Stomach (tissue), 4 donors: ENCODE measurements around the gene CNTN4.

ENCODE experiments used
- EP300 ChIP-seq: sonication (generic); formaldehyde crosslinking; IDR thresholded peaks from one replicate; pipeline ENCODE4 v1.6.1; 2017; ENCODE audit warnings: antibody characterized with exemption
- POLR2A ChIP-seq, 4 donors: fragments of 450-650 bp; IDR thresholded peaks; one replicate each; pipeline ENCODE4 v1.6.1; 2016; ENCODE audit warnings: antibody characterized with exemption in 4 of 4, control low read depth in 2 of 4, mild to moderate bottlenecking in 1 of 4, moderate library complexity in 1 of 4
- POLR2AphosphoS5 ChIP-seq, 3 donors: sonication (generic); formaldehyde crosslinking; IDR thresholded peaks; one replicate each; pipeline ENCODE4 v1.6.1; 2016; ENCODE audit warnings: antibody characterized with exemption in 3 of 3
- TF ChIP-seq, protein P1 (sequence below), 7 experiments: fragments of 450-650 bp in 4 of 7; fragments of 200-600 bp in 3 of 7; sonication (generic) in 3 of 7; IDR thresholded peaks; one replicate each; pipeline ENCODE4 v1.5.1; 2016 to 2019; ENCODE audit warnings: antibody characterized with exemption in 7 of 7, control low read depth in 2 of 7, mild to moderate bottlenecking in 1 of 7

DNA sequence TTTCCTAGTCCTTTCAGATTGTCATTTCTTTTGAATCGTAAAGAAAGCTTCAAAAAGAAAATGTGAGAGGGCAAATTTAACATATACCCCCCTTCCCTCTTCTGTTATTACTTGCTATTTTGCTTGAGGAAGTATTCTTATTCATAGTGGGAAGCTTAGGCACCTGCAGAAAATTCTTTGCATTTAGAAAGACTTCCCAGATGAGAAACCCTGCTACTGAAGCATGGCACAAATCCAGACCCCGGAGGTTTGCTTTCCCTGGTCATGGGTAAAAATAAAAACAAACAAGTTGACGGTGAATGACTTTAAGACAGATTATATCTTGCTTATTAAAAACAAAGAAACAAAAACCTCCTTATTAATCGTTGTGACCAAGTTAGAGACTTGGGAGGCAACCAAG is 917.6 kb downstream of the CNTN4 start:
- TF ChIP-seq, protein P1, sequence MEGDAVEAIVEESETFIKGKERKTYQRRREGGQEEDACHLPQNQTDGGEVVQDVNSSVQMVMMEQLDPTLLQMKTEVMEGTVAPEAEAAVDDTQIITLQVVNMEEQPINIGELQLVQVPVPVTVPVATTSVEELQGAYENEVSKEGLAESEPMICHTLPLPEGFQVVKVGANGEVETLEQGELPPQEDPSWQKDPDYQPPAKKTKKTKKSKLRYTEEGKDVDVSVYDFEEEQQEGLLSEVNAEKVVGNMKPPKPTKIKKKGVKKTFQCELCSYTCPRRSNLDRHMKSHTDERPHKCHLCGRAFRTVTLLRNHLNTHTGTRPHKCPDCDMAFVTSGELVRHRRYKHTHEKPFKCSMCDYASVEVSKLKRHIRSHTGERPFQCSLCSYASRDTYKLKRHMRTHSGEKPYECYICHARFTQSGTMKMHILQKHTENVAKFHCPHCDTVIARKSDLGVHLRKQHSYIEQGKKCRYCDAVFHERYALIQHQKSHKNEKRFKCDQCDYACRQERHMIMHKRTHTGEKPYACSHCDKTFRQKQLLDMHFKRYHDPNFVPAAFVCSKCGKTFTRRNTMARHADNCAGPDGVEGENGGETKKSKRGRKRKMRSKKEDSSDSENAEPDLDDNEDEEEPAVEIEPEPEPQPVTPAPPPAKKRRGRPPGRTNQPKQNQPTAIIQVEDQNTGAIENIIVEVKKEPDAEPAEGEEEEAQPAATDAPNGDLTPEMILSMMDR (IDR thresholded peaks at IDR 0.05), result no peak
- TF ChIP-seq POLR2AphosphoS5 (IDR thresholded peaks at IDR 0.05) (no peak), EP300 (no peak), POLR2A (IDR thresholded peaks at IDR 0.05) (no peak)
